Bone marrow (tissue), 2 donors: ENCODE data around the gene PXDC1.
"Not testable (repeated sequence)": the region's sequence is repeated elsewhere in the genome, so short reads cannot be mapped to it uniquely, and the experiment has no call there.

Experiments used
- DNase-seq, 2 donors: peaks; one replicate each; lab custom pipeline; 2025; lab: John Stamatoyannopoulos, UW

The PXDC1 gene

DNA sequence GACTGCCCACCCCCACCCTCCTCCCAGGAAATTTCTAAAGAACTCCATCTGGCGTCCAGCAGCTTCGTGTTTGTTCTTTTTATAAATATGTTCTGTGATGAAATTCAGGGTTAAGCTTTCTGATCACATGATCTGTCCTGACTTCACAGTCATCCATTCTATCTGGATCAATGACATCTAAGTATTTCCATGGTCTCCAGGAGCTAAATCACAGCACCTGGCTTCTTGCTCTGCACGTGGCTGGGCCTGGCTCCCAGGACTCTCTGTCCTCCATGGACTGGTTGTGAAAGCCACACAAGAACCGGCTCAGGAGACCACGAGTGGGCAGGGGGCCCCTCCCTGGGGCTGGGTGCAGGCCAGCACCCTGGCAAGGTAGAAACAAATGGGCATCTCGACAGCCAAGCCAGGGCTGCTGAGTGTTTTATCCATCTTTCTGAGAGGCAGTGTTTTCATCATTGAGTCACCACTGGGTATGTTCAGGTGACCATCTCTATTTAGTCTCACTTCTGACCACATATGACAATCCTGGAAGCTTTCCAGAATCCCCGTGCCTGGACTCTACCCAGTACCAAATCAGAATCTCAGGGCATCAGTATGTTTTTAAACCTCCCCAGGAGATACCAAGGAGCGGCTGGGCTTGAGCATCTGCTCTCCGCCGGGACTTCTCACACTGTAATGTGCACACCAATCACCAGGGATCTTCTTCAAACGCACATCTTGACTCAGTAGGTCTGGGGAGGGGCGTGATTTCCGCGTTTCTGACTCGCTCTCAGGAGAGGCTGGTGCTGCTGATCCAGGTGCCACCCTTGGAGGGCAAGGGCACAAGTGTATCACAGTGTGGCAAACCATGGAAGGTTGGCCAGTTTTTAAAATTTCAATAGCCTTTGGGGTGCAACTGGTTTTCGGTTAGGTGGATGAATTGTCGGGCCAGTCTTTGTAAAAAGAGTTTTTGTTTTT lies 31.6 kb upstream of the PXDC1 start:
- no peak for DNase-seq

DNA sequence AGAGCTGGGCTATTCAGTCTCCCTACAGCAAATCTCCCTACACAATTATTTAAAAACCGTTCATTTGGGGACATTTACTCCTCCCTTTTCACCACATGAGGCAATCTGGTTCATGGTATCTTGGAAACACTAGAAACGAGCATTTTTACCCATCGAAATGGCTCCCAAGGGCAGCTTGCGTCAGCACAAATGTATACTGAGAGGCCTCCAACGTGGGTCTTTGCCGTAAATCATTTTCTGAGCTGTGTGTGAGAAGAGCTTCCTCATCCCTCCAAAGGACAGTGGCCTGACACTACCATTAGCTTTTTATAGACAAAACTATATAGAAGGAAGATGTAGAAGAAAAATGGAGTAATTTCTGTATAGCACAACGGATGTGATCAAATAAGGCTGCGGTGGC lies 30.0 kb upstream of the PXDC1 start:
- no peak for DNase-seq

DNA sequence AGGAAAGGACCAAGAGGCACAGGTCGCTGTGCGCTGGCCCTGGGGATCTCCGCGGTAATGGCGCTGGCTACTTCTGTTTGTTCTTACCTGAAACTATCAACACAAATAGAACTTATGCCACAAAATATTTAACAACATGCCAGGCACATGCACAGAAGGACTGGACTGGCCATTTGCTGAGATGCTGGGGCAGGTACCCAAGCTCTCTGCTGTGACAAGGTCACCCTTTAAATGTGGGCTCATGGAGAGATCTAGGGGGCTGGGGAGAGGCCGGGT lies 28.0 kb upstream of the PXDC1 start:
- DNase-seq: no peak

DNA sequence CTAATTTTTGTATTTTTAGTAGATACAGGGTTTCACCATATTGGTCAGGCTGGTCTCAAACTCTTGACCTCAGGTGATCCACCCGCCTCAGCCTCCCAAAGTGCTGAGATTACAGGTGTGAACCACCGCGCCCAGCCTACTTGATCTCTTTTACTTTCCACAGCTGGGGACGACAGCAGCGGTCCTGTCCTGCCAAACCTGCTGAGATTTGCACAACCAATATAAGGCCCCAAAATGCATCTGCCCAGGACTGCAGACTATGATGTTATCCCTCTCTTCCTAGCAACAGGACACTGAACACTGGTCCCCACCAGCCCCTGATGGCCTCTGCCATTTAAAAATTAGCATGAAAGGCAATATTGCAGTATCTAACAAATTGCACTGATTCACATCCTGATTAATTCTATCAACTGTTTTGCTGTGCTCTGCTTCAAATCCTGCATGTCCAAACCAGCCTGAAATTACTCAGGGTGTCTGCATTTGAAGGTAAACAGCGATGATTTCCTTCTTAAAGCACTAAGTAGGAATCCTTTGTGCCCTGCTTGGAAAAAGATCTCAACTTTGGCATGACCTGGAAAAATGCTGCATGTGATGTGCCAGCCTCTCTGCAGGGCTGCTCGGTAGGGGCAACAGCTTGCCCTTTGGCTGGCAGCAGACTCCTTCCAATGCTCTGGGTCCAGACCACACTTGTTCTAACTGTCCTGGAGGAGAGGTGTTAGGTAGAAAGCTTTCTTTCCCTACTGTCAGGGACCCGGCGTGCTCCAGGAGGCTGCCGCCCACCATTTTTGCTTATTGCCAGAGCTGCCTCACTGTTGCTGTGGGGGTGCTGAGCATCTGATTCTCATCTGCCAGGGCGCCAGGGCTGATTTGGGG lies 27.4 kb upstream of the PXDC1 start:
- no peak for DNase-seq

DNA sequence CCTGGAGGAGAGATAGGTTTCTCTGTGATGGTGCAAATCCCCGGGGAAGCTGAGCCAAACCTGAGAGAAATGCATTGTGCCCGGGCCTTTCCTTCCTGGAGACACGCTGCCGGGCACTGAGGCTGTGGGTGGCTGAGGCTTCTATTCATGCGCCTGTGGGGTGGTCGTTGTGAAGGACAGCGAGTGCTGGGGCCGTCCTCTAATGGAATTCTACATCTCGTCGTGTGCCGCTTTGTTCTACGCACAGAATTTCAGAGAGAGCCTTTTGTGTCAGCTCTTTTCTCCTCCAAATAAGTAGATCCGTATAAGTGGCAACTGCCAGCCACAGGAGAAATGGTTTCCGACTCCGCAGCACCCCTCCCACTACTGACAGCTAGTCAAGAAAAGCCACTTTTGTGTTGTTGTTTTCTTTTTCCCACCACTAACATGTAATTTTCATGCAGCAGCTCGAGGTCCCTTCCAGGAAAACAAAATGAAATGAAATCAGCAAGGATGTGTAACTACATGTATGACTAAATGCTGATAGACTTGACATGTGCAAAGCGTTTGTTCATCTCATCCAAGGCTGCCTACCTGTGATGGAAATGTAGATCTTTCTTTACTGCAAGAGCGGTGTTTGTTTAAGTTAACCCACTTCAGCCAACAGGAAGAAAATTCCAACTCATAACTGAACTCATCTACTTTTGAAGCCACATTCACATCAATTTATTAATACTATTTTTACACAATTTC lies 26.4 kb upstream of the PXDC1 start:
- DNase-seq: no peak

DNA sequence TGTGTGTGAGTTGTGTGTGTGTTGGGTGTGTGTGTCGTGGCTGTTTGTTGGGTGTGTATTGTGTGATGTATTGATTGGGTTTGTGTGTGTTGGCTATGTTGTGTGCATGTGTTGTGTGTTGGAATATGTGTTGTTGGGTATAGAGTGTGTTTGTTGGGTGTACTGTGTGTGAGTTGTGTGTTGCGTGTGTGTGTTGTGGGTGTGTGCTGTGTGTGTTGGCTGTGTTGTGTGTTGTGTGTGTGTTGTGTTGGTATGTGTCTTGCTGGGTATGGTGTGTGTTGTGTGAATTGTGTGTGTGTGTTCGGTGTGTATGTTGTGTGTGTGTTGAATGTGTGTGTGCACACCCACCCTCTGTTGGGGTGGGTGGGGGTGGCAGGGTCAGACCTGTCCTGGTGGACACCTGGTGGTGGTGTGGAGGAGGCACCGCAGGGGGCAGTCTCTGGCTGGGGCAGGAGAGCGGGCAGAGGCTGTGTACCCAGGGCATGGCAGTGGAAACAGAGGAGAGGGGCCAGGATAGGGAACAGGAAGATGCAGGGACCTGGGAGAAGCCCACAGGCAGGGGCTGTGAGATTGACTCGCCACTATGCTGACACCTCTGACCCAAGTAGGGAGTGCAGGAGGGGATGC lies 25.5 kb upstream of the PXDC1 start:
- DNase-seq: no peak

DNA sequence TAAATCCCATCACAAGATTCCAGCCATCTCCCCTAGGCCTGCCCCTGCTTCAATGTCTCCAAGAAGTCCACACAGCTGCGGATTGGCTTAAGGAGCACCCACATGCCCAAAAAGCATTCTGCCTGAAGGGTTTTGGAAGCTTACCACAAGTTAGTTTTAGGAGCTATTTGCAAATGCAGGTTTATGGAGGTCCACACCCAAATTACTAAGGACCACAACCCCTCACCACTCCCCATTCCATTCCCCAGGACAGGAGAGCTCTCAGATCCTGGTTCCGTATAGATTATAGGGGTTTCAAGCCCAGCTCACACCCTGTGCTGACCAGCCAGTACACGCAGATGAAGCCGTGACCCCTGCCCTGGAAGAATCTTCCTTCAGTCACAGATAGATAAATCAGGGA lies 24.3 kb upstream of the PXDC1 start:
- DNase-seq: no peak

DNA sequence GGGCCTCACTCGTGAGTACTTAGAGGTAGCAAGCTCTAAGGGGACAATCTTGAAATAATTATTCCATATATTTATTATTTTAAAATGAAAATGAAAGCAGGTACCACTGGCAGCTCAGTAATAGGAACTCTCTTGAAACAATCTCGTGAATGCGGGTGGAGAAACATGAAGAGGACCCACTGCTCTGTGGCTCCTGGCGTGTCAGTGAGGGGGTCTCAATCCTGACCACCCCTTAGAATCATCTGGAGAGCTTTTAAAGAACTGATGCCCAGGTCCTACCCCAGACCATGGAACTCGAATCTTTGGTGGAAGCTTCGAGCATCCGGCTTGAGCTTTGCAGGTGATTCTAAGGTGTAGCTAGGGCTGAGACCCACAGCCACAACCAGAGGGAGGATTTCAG lies 23.9 kb upstream of the PXDC1 start:
- no peak for DNase-seq

DNA sequence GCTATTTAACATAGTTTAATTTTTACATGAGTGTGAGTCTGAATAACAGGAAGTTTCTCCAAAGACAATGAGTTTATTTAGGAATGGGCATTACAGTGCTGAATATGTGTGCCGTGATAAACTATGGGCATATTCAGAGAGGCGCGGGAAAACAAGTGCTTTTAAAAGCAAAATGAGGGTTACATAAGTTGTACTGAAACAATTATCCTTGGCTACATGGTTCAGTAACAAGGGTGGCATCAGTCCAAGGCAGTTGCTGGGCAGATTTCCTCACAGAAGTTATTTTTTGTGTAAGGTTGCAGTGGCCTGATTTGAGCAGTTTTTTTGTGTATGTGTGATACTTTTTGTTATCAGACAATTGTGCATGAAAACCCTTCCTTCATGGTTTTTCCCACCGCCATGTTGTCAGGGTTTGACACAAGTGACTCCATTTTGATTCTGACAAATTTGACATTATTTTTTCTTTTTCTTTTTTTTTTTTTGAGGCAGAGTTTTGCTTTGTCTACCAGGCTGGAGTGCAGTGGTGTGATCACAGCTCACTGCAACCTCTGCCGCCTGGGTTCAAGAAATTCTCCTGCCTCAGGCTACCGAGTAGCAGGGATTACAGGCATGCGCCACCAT lies 22.3 kb upstream of the PXDC1 start:
- DNase-seq: no peak

DNA sequence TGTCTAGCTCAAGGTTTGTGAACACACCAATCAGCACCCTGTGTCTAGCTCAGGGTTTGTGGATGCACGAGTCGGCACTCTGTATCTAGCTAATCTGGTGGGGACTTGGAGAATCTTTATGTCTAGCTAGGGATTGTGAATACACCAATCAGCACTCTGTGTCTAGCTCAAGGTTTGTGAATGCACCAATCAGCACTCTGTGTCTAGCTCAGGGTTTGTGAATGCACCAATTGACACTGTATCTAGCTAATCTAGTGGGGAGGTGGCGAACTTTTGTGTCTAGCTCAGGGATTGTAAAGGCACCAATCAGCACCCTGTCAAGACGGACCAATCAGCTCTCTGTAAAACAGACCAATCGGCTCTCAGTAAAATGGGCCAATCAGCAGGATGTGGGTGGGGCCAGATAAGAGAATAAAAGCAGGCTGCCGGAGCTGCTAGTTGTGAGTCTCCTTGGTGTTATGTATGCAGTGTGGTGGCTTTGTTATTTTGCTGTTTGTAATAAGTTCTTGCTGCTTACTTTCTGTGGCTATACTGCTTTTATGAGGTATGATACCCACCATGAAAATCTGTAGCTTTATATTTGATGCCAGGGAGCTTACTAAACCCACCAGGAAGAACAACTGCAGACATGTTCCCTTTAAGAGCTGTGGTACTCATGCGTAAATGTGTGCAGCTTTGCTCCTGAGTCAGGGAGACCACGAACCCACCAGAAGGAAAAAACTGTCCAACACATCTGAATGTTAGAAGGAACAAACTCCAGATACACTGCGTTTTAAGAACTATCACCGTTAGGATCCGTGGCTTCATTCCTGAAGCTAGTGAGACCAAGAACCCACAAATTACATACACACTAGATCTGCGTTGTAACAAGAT lies 20.9 kb upstream of the PXDC1 start:
- not testable (repeated sequence) for DNase-seq

DNA sequence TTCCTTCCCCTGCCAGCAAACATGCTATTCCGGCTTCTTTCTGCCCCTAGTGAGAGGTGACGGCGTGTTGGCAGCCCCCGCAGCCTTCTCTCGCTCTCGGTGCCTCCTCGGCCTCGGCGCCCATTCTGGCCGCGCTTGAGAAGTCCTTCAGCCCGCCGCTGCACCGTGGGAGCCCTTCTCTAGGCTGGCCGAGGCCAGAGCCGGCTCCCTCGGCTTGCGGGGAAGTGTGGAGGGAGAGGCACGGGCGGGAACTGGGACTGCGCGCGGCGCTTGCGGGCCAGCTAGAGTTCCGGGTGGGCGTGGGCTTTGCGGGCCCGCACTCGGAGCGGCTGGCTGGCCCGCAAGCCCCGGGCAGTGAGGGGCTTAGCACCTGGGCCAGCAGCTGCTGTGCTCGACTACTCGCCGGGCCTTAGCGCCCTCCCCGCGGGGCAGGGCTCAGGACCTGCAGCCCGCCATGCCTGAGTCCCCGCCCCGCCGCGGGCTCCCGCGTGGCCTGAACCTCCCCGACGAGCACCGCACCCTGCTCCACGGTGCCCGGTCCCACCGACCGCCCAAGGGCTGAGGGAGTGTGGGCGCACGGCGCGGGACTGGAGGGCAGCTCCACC lies 20.0 kb upstream of the PXDC1 start:
- no peak for DNase-seq

DNA sequence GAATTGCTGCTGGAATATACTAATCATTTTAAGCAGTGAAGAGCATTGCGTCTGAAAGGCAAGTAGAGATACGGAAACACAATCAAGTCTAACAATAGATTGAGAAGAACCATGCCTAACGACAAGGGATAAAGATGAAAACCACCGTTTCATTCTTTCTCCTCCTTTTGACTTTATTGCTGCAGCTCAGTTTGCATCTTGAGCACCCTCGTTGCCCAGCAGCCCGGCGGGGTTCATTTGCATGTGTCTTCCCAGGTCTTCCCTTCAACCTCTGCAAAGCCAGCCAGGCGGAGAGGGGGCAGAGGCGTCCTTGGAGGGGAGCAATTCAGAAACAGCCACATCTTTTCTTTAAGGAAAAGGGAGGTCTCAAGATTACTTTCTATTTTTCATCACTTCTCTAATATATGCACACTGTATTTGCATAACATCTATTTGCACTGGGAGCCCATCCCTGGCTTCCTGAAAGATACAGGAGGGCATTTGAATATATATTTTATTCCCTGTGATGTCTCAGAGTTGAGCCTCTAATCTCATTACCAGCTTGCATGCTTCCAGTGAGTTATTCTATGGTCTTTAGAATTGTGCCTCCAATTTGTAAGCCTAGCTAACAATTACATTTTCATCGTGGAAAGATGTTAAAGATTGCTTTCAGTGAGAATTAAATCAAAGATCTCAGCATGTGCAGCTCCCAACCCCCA lies 18.7 kb upstream of the PXDC1 start:
- no peak for DNase-seq

DNA sequence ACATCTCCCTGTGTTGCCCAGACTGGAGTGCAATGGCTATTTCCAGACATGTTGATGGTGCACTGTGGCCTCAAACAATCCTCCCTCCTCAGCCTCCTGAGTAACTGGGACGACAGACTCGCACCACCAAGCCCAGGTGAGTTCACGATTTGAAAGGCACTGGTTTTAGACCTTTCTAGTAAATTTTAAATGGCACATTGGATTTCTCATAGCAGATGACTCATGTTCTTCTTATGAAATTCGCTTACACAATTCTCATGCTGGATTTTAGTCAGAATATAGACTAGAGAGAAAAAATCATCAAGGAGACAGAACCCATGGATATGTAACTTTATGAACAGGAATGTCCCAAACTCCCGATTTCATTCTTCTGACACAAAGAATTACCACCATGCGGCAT lies 18.1 kb upstream of the PXDC1 start:
- no peak for DNase-seq

DNA sequence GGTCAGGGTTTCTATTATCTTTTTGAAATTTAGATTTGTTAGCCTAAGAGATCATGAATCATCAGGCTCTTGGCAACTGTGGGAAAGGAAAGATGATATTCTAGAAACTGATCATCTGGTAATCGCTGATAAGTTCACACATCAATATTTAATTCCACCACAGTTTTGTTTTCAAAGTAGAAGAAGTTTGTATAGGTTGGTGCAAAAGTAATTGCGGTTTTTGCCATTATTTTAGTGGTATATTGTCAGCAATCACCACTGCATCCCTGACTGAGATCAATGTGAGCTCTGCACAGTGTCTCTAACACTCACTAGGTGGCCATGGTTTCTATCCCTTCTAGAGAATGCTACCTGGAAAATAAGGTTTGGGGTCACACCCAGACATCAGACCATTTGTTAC lies 17.0 kb upstream of the PXDC1 start:
- DNase-seq: no peak

DNA sequence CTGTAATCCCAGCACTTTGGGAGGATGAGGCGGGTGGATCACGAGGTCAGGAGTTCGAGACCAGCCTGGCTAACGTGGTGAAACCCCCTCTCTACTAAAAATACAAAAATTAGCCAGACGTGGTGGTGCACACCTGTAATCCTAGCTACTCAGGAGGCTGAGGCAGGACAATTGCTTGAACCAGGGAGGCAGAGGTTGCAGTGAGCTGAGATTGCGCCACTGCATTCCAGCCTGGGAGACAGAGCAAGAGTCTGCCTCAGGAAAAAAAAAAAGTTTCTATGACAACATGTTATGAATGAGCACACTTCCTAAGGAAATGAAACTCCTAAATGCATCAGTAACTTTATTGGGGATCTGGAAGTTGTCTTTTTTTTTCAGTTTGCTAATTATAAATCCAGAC lies 16.0 kb upstream of the PXDC1 start:
- not testable (repeated sequence) for DNase-seq

DNA sequence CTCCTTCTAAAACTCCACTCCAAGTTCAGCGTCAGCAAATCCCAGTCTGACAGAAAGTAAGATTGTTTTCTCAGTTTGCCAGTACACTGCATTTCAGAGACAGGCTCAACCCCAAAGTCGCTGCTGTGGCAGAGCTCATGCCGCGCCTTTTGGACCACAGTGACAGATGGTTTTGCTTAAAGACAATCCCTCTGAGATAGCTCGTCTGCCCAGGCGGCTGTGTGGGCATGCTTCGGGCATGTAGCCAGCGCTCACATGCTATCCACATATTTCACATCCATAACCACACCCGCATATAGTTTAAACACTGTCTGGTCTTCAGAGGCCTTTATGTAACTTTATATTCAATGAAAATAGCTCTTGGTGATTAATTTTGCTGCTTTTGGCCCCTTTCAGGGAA lies 14.7 kb upstream of the PXDC1 start:
- no peak for DNase-seq

DNA sequence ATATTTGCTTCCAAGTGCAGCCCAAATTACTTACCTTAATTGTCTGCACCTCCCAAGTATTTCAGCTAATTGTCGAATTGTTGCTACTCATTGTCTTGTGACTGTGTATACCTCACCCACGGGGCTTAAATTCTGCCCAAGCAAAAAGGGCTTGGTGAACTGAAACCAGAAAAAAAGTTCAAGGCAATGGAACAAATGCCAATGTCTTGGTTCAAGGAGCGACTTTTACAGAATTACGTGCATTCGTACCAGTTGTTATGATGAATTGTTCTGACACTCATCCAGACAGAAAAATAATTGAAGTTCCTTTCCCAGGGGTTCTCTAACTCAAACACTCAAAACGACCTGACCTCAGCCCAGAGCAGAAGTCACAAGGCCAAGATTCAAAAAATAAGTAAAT lies 13.9 kb upstream of the PXDC1 start:
- no peak for DNase-seq

DNA sequence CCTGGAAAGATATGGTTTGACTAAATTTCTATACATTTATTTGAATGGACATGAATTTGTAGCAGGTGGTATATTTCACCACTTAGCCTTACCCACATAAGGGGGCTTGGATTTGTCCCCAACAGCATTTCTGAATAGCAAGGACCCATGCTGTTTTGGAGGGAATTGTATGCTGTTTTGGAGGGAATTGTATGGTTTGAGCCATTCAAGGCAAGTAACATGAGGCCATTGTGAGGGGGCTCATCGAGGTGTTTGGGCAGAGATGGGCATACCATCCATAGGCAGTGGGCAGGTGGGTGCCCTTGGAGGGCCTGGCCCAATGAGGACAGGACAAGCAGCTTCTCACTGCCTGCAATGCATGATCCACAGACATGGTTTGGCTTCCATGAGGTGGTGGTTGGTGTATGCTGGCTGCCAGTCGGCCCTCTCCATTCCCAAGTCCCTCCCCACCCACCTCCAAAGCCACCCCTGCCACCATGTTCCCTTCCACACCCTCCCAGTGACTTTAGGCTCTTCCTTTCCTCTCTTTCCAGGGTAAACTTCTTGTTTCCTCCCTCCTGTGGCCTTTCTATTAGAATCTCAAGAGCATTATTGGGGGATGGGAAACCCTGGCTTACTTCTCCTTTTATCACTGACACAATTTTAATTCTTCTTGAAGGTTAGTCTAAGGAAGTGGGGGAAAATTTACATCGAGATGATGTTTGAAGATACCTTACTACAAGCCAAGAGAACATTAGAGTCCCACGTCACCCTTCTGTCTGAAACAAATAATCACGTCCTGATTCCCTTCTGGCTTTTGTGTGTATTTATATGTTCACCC lies 13.2 kb upstream of the PXDC1 start:
- no peak for DNase-seq

DNA sequence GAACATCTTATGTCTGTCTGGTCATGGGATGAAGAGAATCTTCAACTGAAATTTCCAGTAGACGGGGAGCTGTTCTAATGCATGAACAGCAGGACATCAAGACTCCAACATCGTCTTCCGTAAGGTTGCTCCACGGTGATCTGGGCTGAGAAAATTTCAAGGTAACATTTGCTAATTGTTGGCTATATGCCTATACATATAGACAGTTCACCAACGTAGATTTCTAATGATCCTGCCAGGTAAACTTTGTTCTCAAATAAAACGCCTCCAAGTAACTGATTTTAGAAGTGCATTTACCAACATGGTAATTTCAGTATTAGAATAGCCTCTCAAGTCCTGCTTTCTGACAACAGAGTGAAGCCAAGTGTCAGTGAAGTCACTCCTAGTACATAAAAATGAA lies 11.3 kb upstream of the PXDC1 start:
- no peak for DNase-seq
